HUES48 (cell line): ENCODE measurements around the gene CCDC201.

ENCODE experiments used
- H3K27ac ChIP-seq: one replicate; pipeline ENCODE4 v1.7.0; 2013; ENCODE audit warnings: low read depth, low read length, inconsistent platforms
- H3K27me3 ChIP-seq: 2 replicates; pipeline ENCODE4 v1.6.1; 2013; ENCODE audit warnings: mild to moderate bottlenecking, low read length; ENCODE audit not compliant: control insufficient read depth, insufficient read depth
- H3K36me3 ChIP-seq: 2 replicates; pipeline ENCODE4 v1.6.1; 2013; ENCODE audit warnings: low read length; ENCODE audit not compliant: control insufficient read depth, insufficient read depth
- H3K4me1 ChIP-seq: 2 replicates; pipeline ENCODE4 v1.6.1; 2013; ENCODE audit warnings: mild to moderate bottlenecking, low read length; ENCODE audit not compliant: control insufficient read depth, insufficient read depth
- H3K4me3 ChIP-seq: 2 replicates; pipeline ENCODE4 v1.5.1; 2013; ENCODE audit warnings: mild to moderate bottlenecking, low read depth, low read length
- H3K9ac ChIP-seq: 2 replicates; pipeline ENCODE4 v1.6.1; 2013; ENCODE audit warnings: mild to moderate bottlenecking, low read depth, low read length, moderate library complexity
- H3K9me3 ChIP-seq: 2 replicates; pipeline ENCODE4 v1.6.1; 2013; ENCODE audit warnings: low read length; ENCODE audit not compliant: control insufficient read depth, insufficient read depth

CCDC201 gene

GRCh38 chr7:45893374-45893995 lies 20.6 kb upstream of the CCDC201 start:
- H3K4me3 ChIP-seq: no peak overlapping the region
- H3K9ac ChIP-seq: no peak overlapping the region
- H3K36me3 ChIP-seq: no peaks in the 10 kb centered on the region
- no peak overlapping the region for H3K27ac ChIP-seq
- peaks cover 27% of the 10 kb centered on the region for H3K27me3 ChIP-seq
- H3K9me3 ChIP-seq: no peaks in the 10 kb centered on the region
- H3K4me1 ChIP-seq: peaks cover 8% of the 10 kb centered on the region; the same call in 1 of the 2 replicates

GRCh38 chr7:45892407-45893035 lies 19.6 kb upstream of the CCDC201 start:
- Histone ChIP-seq H3K36me3 (no peaks in the 10 kb centered on the region), H3K4me3 (no peak overlapping the region)

GRCh38 chr7:45891462-45892402 lies 18.9 kb upstream of the CCDC201 start:
- Histone ChIP-seq H3K27ac (no peak overlapping the region), H3K27me3 (peaks cover 45% of the 10 kb centered on the region), H3K36me3 (no peaks in the 10 kb centered on the region), H3K9me3 (no peaks in the 10 kb centered on the region), H3K9ac (no peak overlapping the region), H3K4me1 (peaks cover 12% of the 10 kb centered on the region; the same call in 1 of the 2 replicates), H3K4me3 (no peak overlapping the region)

More at GRCh38 chr7:45892407-45893035, 19.6 kb upstream of the CCDC201 start:
- peaks cover 12% of the 10 kb centered on the region; the same call in 1 of the 2 replicates for H3K4me1 ChIP-seq
- no peaks in the 10 kb centered on the region for H3K9me3 ChIP-seq
- H3K27me3 ChIP-seq: peaks cover 37% of the 10 kb centered on the region
- H3K9ac ChIP-seq: no peak overlapping the region
- no peak overlapping the region for H3K27ac ChIP-seq

- Histone ChIP-seq H3K9ac (no peak overlapping the region), H3K4me1 (peaks cover 12% of the 10 kb centered on the region; the same call in 1 of the 2 replicates), H3K4me3 (no peak overlapping the region), H3K27me3 (peaks cover 49% of the 10 kb centered on the region), H3K36me3 (no peaks in the 10 kb centered on the region), H3K27ac (no peak overlapping the region), H3K9me3 (no peaks in the 10 kb centered on the region)
These were observed 18.1 kb upstream of the CCDC201 start for GRCh38 chr7:45890902-45891461.

GRCh38 chr7:45890125-45890901 lies 17.4 kb upstream of the CCDC201 start:
- Histone ChIP-seq H3K27ac (no peak overlapping the region), H3K36me3 (no peaks in the 10 kb centered on the region), H3K27me3 (peaks cover 49% of the 10 kb centered on the region), H3K4me1 (peaks cover 12% of the 10 kb centered on the region; the same call in 1 of the 2 replicates), H3K9ac (no peak overlapping the region), H3K9me3 (no peaks in the 10 kb centered on the region), H3K4me3 (no peak overlapping the region)

GRCh38 chr7:45889367-45890067 lies 16.6 kb upstream of the CCDC201 start:
- peaks cover 49% of the 10 kb centered on the region for H3K27me3 ChIP-seq
- no peaks in the 10 kb centered on the region for H3K9me3 ChIP-seq
- no peak overlapping the region for H3K9ac ChIP-seq
- H3K4me3 ChIP-seq: peak overlapping the region; percentile 57
- no peak overlapping the region for H3K27ac ChIP-seq
- H3K4me1 ChIP-seq: peaks cover 12% of the 10 kb centered on the region; the same call in 1 of the 2 replicates
- H3K36me3 ChIP-seq: no peaks in the 10 kb centered on the region

GRCh38 chr7:45888993-45889366 lies 16.1 kb upstream of the CCDC201 start:
- no peaks in the 10 kb centered on the region for H3K36me3 ChIP-seq
- no peak overlapping the region for H3K9ac ChIP-seq
- no peaks in the 10 kb centered on the region for H3K9me3 ChIP-seq
- H3K4me1 ChIP-seq: peaks cover 12% of the 10 kb centered on the region; the same call in 1 of the 2 replicates
- peaks cover 49% of the 10 kb centered on the region for H3K27me3 ChIP-seq
- H3K4me3 ChIP-seq: peak overlapping the region; percentile 57
- no peak overlapping the region for H3K27ac ChIP-seq

GRCh38 chr7:45888185-45888992 lies 15.5 kb upstream of the CCDC201 start, which contains the start of gene IGFBP1:
IGFBP1 (plus strand) TSS chr7:45888488; CDS start chr7:45888653, 165 bp downstream.
- H3K4me3 ChIP-seq: peak within 1 kb of the TSS; percentile 57
- H3K27me3 ChIP-seq: peaks cover 49% of the 10 kb centered on the region
- H3K9ac ChIP-seq: no peak within 1 kb of the TSS
- H3K9me3 ChIP-seq: no peaks in the 10 kb centered on the region
- no peak within 1 kb of the TSS for H3K27ac ChIP-seq
- H3K36me3 ChIP-seq: no peaks in the 10 kb centered on the region
- H3K4me1 ChIP-seq: peaks cover 12% of the 10 kb centered on the region; the same call in 1 of the 2 replicates

GRCh38 chr7:45886931-45887667 lies 14.2 kb upstream of the CCDC201 start:
- Histone ChIP-seq H3K4me1 (peaks cover 17% of the 10 kb centered on the region), H3K9me3 (no peaks in the 10 kb centered on the region), H3K27me3 (peaks cover 49% of the 10 kb centered on the region), H3K9ac (no peak overlapping the region), H3K27ac (no peak overlapping the region), H3K4me3 (no peak overlapping the region), H3K36me3 (no peaks in the 10 kb centered on the region)
